Stimulated activated naive B cell treated with anti-CD40 and anti-IgM and Interleukin-4, amounts not matched to agents 10 μg/mL and 1 μg/mL and 100 μg/mL, for 72 hours (primary cell): ENCODE results near the gene CCL25.
A peak's percentile ranks its signal among the peaks of the same experiment; 100 is the strongest.

ENCODE experiments used
- ATAC-seq, 2 donors: fragments of 150-1000 bp; cut with Tn5 transposase; replicated peaks; 2 replicates each; pipeline ENCODE4 v1.10.0; 2021; ENCODE audit warnings: moderate library complexity in 1 of 2
- DNase-seq: peaks from one replicate; pipeline ENCODE4 v3.0.0; 2021
- H3K27ac Mint-ChIP-seq: one replicate; pipeline ENCODE4 v1.8.0; 2022; ENCODE audit warnings: mild to moderate bottlenecking, mixed read lengths
- H3K27me3 Mint-ChIP-seq, 2 donors: one replicate each; pipeline ENCODE4 v1.8.0; 2022; ENCODE audit warnings: mixed read lengths in 2 of 2
- H3K36me3 Mint-ChIP-seq, 2 donors: one replicate each; pipeline ENCODE4 v1.8.0; 2022; ENCODE audit warnings: mixed read lengths in 2 of 2, mild to moderate bottlenecking in 1 of 2
- H3K4me1 Mint-ChIP-seq, 2 donors: one replicate each; pipeline ENCODE4 v1.8.0; 2022; ENCODE audit warnings: mixed read lengths in 2 of 2, mild to moderate bottlenecking in 1 of 2
- H3K4me3 Mint-ChIP-seq, 2 donors: one replicate each; pipeline ENCODE4 v1.8.0; 2022; ENCODE audit warnings: mild to moderate bottlenecking in 2 of 2, mixed read lengths in 2 of 2, moderate library complexity in 1 of 2
- H3K9me3 Mint-ChIP-seq, 2 donors: one replicate each; pipeline ENCODE4 v1.8.0; 2022; ENCODE audit warnings: mixed read lengths in 2 of 2, mild to moderate bottlenecking in 1 of 2

CCL25 gene

DNA sequence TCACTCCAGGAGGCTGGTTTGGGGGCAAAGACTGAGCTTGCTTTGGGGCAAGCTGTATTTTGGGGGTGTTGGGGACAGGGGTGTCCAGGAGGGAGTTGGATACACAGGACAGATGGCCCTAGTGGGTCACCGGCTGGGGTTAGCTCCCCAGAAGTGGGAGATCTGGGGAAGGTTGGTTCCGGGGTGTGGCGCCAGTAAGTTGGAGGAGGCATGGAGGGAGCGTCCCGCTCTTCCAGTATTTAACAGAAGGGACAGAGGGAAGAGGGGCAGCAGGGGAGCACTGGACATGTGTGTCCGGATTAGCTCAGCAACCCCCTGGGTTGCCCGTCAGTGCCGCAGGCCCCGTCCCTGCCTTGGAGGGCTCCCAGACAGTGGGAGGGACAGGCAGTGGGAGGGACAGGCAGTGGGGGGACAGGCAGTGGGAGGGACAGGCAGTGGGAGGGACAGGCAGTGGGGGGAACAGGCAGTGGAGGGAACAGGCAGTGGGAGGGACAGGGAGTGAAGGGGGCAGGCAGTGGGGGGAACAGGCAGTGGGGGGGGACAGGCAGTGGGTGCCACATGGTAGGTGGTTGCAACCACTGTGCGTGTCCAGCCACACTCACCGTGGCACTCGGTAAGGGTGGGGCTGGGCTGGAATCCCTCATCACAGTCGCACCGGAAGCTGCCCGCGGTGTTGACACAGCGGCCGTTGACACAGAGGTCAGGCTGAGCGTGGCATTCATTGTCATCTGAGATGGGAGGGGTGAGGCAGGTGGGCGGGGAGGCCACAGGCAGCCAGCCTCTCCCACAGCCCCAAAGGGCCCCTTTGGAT, 33.2 kb downstream of the CCL25 start:
- peaks cover 15 to 28% of the 10 kb centered on the region in 2 donors for H3K27me3 Mint-ChIP-seq
- DNase-seq, result no peak
- H3K9me3 Mint-ChIP-seq, result peaks cover 3 to 6% of the 10 kb centered on the region in 2 donors
- H3K4me1 Mint-ChIP-seq, result no peaks in the 10 kb centered on the region
- ATAC-seq, result no peak
- no peak overlapping the region for H3K4me3 Mint-ChIP-seq
- no peaks in the 10 kb centered on the region for H3K36me3 Mint-ChIP-seq
- H3K27ac Mint-ChIP-seq, result no peak overlapping the region

DNA sequence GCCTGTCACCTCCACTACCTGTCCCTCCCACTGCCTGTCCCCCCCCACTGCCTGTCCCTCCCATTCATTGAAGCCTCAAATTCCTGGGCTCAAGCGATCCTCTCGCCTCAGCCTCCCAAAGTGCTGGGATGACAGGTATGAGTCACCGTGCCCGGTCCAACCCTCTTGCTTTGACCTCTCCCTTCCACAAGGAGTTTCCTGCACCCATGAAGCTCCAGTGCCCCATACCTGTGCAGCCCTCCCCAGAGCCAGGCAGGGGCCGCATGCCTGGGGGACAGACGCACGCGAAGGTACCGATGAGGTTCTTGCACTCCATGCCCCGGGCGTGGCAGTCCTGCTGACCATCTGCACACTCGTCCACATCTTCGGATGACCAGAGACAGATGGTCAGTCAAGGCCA, 34.3 kb downstream of the CCL25 start:
- Mint-ChIP-seq H3K4me1 (no peaks in the 10 kb centered on the region), H3K36me3 (no peaks in the 10 kb centered on the region), H3K9me3 (peaks cover 3 to 6% of the 10 kb centered on the region in 2 donors), H3K27me3 (peaks cover 15 to 28% of the 10 kb centered on the region in 2 donors), H3K4me3 (no peak overlapping the region), H3K27ac (no peak overlapping the region)
- ATAC-seq (no peak), DNase-seq (no peak)

DNA sequence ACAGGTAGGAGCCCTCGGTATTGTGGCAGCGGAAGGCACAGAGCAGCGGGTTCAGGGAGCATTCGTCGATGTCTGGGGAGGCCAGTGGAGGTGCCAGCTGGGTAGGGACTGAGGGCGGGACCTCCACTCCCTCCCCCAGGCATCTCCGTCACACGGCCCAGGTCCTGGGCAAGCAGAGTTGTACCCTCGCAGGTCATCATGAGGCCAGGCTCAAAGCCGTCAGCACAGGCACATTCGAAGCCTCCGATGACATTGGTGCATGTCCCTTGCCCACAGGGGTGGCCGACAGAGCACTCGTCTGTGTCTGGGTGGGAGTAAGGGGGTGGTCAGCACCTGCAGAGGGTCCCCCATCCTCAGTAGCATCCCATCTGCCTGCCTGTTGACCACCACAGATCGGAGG, 35.3 kb downstream of the CCL25 start:
- no peaks in the 10 kb centered on the region for H3K36me3 Mint-ChIP-seq
- H3K9me3 Mint-ChIP-seq, result peaks cover 3 to 6% of the 10 kb centered on the region in 2 donors
- no peak overlapping the region for H3K27ac Mint-ChIP-seq
- H3K27me3 Mint-ChIP-seq, result peaks cover 10 to 28% of the 10 kb centered on the region in 2 donors
- ATAC-seq, result no peak
- DNase-seq, result no peak
- H3K4me1 Mint-ChIP-seq, result no peaks in the 10 kb centered on the region
- no peak overlapping the region for H3K4me3 Mint-ChIP-seq

DNA sequence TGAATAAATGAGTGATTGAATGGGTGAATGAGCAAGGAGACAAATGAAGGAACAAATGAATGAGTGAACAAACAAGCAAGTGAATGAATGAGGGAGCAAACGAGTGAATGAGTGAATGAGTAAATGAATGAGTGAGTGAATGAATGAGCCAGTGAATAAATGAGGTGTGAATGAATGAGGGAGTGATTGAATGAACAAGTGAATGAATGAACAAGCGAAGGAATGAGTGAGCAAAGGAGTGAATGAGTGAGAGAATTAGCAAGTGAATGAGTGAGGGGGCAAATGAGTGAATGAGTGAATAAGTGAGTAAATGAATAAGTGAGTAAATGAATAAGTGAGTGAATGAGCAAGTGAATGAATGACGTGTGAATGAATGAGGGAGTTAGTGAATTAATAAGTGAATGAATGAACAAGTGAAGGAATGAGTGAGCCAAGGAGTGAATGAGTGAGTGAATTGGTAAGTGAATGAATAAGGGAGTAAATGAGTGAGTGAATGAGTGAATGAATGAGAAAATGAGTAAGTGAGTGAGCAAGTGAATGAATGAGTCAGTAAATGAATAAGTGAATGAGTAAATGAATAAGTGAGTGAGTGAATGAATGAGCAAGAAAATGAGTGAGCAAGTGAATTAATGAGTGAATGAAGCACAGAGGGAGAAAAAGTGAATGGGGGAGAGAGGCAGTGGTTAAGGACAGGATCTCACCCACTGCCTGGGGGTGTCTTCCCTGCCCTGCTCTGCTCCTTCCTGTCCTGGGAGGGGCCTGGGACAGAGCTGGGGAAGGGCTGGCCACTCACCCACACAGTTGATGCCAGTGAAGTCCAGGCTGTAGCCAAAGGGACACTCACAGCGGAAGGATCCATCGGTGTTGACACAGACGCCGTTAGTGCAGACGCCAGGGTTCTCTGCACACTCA, 36.4 kb downstream of the CCL25 start:
- ATAC-seq (no peak), DNase-seq (no peak)
- Mint-ChIP-seq H3K4me3 (no peak overlapping the region), H3K27ac (no peak overlapping the region), H3K9me3 (peaks cover 7 to 10% of the 10 kb centered on the region in 2 donors), H3K4me1 (no peaks in the 10 kb centered on the region), H3K36me3 (peaks cover 0 to 3% of the 10 kb centered on the region in 2 donors), H3K27me3 (peaks cover 6 to 19% of the 10 kb centered on the region in 2 donors)

DNA sequence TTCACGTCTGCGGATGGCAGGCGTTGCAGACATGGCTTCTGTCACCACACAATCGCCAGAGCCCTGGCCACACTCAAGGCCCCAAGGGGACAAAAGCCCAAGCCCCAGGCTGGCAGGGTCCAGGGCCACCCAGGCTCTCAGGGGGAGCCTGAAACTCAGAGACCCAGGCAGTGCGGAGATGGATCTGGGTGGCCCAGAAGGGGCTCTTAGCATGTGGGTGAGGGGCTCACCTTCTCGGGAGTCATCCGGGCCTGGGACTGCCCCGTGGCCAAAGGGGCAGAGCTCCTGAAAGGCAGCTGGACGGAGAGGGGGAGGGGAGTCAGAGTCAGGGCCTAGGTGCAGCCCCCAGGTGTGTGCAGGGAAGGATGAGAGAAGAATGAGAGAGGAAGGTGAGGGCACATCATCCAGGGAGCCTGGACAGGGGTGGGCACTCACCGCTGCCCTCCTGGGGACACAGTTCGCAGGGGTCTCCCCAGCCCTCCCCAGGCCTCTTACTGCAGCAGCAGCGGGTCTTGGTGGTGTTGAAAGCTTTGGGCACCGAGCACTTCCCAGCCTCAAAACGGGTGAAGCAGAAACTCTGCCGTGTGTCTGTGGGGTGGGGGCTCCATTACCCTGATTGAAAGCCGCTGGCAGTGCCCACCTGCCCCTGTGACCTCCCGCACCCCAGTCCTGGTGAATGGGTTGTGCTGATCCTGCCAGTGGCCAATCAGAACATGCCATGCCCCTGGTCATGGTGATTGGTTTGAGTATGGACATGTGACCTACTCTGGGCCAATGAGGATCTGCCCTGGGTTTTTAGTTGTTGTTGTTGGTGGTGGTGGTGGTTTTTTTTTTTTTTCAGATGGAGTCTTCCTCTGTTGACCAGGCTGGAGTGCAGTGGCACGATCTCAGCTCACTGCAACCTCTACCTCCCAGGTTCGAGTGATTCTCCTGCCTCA, 37.4 kb downstream of the CCL25 start:
- no peaks in the 10 kb centered on the region for H3K4me1 Mint-ChIP-seq
- peaks cover 14 to 16% of the 10 kb centered on the region in 2 donors for H3K9me3 Mint-ChIP-seq
- H3K4me3 Mint-ChIP-seq, result no peak overlapping the region
- DNase-seq (no peak), ATAC-seq (peak in 1 of 2 donors; percentile 21)
- peaks cover 3 to 15% of the 10 kb centered on the region in 2 donors for H3K27me3 Mint-ChIP-seq
- H3K36me3 Mint-ChIP-seq, result peaks cover 3 to 10% of the 10 kb centered on the region in 2 donors
- H3K27ac Mint-ChIP-seq, result no peak overlapping the region

DNA sequence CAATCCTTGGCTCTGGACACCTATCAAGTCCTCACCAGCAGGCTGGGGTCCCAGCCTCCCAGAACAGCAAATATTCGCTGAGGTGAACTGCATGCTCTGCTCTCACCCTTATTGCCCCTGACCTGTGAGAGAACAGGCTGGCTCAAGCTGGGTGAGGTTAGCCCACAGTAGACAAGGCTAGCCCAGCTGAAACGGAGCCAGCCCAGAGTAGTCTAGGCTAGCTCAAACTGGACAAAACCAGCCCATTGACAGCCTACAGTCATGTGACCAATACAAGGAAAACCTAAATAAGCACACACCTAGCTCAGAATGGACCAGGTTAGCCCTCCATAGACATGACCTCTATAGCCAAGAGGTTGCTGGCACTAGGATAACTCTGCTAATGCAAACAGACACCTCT, 38.4 kb downstream of the CCL25 start:
- ATAC-seq (no peak), DNase-seq (no peak)
- Mint-ChIP-seq H3K36me3 (peaks cover 3 to 10% of the 10 kb centered on the region in 2 donors), H3K27me3 (peaks cover 0 to 6% of the 10 kb centered on the region in 2 donors), H3K9me3 (peaks cover 14 to 16% of the 10 kb centered on the region in 2 donors), H3K4me1 (no peaks in the 10 kb centered on the region), H3K4me3 (no peak overlapping the region), H3K27ac (no peak overlapping the region)

DNA sequence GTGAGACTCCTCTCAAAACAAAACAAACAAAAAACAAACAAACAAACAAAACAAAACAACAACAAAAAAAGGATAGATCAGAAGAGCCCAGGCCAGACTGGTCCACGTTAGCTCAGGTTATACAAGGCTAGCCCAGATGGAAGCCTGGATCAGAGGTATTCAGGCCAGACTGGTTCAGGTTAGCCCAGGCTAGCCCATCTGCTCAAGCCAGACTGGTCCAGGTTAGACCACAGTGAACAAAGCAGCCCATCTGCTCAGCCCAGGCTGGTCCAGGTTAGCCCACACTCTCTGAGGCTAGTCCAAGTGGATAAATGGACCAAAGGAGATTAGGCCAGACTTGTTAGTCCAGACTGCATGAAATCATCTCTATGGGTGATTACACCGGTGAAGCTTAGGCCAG, 41.2 kb downstream of the CCL25 start:
- peaks cover 20 to 23% of the 10 kb centered on the region in 2 donors for H3K9me3 Mint-ChIP-seq

DNA sequence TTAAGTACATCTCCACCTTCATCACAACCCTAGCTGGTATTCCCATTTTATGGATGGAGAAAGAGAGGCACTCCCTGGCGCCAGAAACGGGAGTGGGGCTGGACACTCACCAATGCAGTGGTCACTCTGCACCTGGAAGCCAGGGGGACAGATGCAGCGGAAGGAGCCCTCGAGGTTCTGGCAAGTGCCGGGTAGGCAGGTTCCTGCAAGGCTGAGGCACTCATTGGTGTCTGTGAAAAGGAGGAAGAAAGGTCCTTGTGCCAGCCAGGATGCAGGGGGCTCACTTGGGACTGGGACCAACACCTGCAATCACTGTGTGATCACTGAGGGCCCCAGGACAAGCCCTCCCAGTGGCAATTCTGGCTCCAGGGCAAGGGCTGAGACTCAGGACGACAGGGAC, 41.8 kb downstream of the CCL25 start:
- Mint-ChIP-seq H3K4me1 (peaks cover 0 to 3% of the 10 kb centered on the region in 2 donors), H3K27ac (no peak overlapping the region), H3K36me3 (peaks cover 3 to 15% of the 10 kb centered on the region in 2 donors), H3K9me3 (peaks cover 20 to 23% of the 10 kb centered on the region in 2 donors), H3K27me3 (peaks cover 0 to 9% of the 10 kb centered on the region in 2 donors), H3K4me3 (no peak overlapping the region)
- ATAC-seq (no peak), DNase-seq (no peak)

More for the DNA sequence above, 41.2 kb downstream of the CCL25 start:
- H3K4me3 Mint-ChIP-seq, result no peak overlapping the region
- DNase-seq (no peak), ATAC-seq (no peak)
- H3K4me1 Mint-ChIP-seq, result peaks cover 0 to under 1% of the 10 kb centered on the region in 2 donors
- peaks cover 3 to 15% of the 10 kb centered on the region in 2 donors for H3K36me3 Mint-ChIP-seq
- peaks cover 0 to 4% of the 10 kb centered on the region in 2 donors for H3K27me3 Mint-ChIP-seq
- no peak overlapping the region for H3K27ac Mint-ChIP-seq

DNA sequence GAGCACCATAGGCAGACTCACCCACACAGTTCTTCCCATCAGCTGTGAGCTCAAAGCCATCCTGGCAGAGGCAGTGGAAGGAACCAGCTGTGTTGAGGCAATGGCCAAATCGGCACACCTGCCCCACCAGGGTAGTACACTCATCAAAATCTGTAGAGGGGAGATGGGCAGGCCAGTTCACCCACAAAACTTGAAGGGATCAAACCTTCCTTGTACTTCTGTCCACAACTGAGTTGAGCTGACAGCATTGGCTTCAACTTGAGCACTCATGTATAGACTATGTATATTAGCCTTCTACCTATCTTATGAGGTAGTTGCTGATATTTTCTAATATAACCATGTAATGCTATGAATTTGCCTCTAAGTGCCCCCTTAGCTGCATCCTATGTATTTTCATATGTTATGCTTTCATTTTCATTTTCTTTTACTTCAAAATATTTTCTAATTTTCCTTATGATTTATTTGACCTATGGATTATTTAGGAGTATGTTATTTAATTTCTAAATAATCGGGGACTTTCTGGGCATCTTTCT, 42.9 kb downstream of the CCL25 start:
- DNase-seq (no peak), ATAC-seq (no peak)
- H3K4me3 Mint-ChIP-seq, result no peak overlapping the region
- peaks cover 3 to 15% of the 10 kb centered on the region in 2 donors for H3K36me3 Mint-ChIP-seq
- peaks cover 0 to 12% of the 10 kb centered on the region in 2 donors for H3K27me3 Mint-ChIP-seq
- peaks cover 0 to 3% of the 10 kb centered on the region in 2 donors for H3K4me1 Mint-ChIP-seq
- H3K27ac Mint-ChIP-seq, result no peak overlapping the region
- peaks cover 17 to 19% of the 10 kb centered on the region in 2 donors for H3K9me3 Mint-ChIP-seq

DNA sequence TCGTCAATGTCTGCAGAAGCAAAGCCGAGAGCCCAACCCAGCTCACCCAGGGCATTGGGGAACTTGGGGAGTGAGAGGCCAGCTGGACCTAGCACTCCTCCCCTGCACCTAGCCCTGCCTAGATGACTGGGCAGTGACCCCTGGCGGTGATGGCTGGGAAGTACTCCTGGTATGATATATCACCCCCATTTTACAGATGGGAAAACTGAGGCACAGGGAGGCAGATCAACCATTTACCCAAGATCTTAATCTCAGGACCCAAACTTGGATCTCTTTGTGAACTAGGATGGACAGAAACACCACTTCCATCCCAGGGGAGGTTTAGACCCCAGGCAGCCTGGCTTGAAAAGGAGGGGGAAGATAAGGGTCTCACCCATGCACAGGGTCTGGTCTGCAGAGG, 43.5 kb downstream of the CCL25 start:
- H3K36me3 Mint-ChIP-seq, result peaks cover 3 to 15% of the 10 kb centered on the region in 2 donors
- no peak overlapping the region for H3K27ac Mint-ChIP-seq
- DNase-seq, result no peak
- H3K4me3 Mint-ChIP-seq, result no peak overlapping the region
- peaks cover 0 to 3% of the 10 kb centered on the region in 2 donors for H3K4me1 Mint-ChIP-seq
- peaks cover 17 to 19% of the 10 kb centered on the region in 2 donors for H3K9me3 Mint-ChIP-seq
- peaks cover 1 to 12% of the 10 kb centered on the region in 2 donors for H3K27me3 Mint-ChIP-seq
- ATAC-seq, result no peak

DNA sequence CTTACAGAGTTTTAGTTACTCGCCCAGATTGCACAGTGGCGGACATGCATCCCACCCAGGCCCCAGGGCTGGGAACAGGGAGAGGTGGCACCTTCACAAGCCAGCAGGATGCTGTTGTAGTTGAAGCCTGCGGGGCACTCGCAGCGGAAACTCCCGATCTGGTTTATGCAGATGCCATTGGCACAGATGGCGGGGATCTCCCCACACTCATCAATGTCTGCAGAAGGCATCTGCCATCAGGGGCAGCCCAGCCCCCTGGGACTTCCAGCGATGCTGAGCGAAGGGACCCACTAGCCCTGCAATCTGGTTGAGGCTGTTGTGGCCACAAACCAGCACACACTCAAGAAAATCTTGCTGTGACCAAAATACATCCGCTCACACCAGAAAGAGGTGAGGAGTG, 44.6 kb downstream of the CCL25 start:
- Mint-ChIP-seq H3K27ac (no peak overlapping the region), H3K4me1 (peaks cover 0 to 3% of the 10 kb centered on the region in 2 donors), H3K4me3 (no peak overlapping the region), H3K9me3 (peaks cover 17 to 19% of the 10 kb centered on the region in 2 donors), H3K27me3 (peaks cover 10 to 12% of the 10 kb centered on the region in 2 donors), H3K36me3 (peaks cover 3 to 15% of the 10 kb centered on the region in 2 donors)
- ATAC-seq (no peak), DNase-seq (no peak)

DNA sequence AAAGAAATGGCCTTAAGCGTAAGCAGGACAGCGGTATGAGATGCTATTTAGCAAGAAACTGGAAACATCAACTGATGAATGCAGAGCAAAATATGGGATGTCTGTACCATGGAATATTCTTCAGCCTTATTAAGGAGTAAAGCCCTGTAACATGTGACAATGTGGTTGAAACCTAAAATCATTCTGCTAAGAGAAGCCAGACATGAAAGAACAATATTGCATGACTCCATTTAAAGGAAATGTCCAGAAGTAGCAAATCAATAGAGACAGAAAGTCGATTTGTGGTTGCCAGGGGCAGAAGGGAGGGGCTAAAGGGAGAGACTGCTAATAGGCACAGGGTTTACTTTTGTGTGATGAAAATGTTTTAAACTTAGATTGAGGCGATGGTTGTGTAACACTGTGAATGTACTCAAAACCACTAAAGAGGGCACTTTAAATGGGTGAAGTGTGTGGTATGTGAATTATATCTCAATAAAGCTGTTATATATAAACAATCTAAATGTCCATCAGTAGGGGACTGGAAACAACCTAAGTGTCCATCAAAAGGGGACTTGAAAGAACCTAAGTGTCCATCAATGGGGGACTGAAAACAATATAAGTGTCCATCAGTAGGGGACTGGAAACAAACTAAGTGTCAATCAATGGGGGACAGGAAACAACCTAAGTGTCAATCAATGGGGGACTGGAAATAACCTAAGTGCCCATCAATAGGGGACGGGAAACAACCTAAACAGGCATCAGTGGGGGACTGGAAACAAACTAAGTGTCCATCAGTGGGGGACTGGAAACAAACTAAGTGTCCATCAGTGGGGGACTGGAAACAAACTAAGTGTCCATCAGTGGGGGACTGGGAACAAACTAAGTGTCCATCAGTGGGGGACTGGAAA, 45.4 kb downstream of the CCL25 start:
- no peak overlapping the region for H3K27ac Mint-ChIP-seq
- DNase-seq (no peak), ATAC-seq (no peak)
- H3K9me3 Mint-ChIP-seq, result peaks cover 17 to 19% of the 10 kb centered on the region in 2 donors
- H3K36me3 Mint-ChIP-seq, result peaks cover 3 to 15% of the 10 kb centered on the region in 2 donors
- H3K4me1 Mint-ChIP-seq, result peaks cover 0 to 3% of the 10 kb centered on the region in 2 donors
- peaks cover 10 to 12% of the 10 kb centered on the region in 2 donors for H3K27me3 Mint-ChIP-seq
- no peak overlapping the region for H3K4me3 Mint-ChIP-seq
